Right atrium auricular region (tissue), 2 donors: ENCODE measurements around the gene IGFBP1. TPM values are rescaled to one million over a fixed set of nuclear protein-coding genes. Genes with fewer than 3 reads are reported as not detected.
"Not testable (repeated sequence)": the region's sequence is repeated elsewhere in the genome, so short reads cannot be mapped to it uniquely, and the experiment has no call there.

Experiments used
- DNase-seq: peaks from one replicate; pipeline ENCODE4 v3.0.0-alpha.2; 2019; ENCODE audit warnings: low spot score
- H3K27ac ChIP-seq, 2 donors: fragments of 200-600 bp; sonication (generic); 1 replicate in 1 of 2; 2 replicates in 1 of 2; pipeline ENCODE4 v1.5.1; 2016 to 2019
- H3K27me3 ChIP-seq, 2 donors: fragments of 200-600 bp; sonication (generic); one replicate each; pipeline versions ENCODE4 v1.5.1 to v1.6.0; 2017 to 2019
- H3K36me3 ChIP-seq: fragments of 200-600 bp; sonication (generic); one replicate; pipeline ENCODE4 v1.5.1; 2016
- H3K4me1 ChIP-seq, 2 donors: fragments of 200-600 bp; sonication (generic); one replicate each; pipeline versions ENCODE4 v1.5.1 to v1.6.0; 2017 to 2019
- H3K4me3 ChIP-seq, 2 donors: fragments of 200-600 bp; sonication (generic); 1 replicate in 1 of 2; 2 replicates in 1 of 2; pipeline ENCODE4 v1.5.1; 2017 to 2019; ENCODE audit warnings: mild to moderate bottlenecking in 1 of 2, moderate library complexity in 1 of 2
- H3K9me3 ChIP-seq, 2 donors: fragments of 200-600 bp; sonication (generic); one replicate each; pipeline ENCODE4 v1.5.1; 2019
- total RNA-seq, 2 donors: library from RNA; depleted of rRNA; stranded (reverse); fragments of >200 nt; gene quantifications; one replicate each; pipeline ENCODE4 v1.1.0, GENCODE V29; 2016
- TF ChIP-seq, protein P1 (sequence below), 2 donors: fragments of 200-600 bp; sonication (generic); IDR thresholded peaks; one replicate each; pipeline ENCODE4 v1.5.1; 2019; ENCODE audit warnings: antibody characterized with exemption in 2 of 2

The IGFBP1 gene
- total RNA-seq, 2 donors from 2014 or later = 1.6 TPM; not detected in 1

DNA sequence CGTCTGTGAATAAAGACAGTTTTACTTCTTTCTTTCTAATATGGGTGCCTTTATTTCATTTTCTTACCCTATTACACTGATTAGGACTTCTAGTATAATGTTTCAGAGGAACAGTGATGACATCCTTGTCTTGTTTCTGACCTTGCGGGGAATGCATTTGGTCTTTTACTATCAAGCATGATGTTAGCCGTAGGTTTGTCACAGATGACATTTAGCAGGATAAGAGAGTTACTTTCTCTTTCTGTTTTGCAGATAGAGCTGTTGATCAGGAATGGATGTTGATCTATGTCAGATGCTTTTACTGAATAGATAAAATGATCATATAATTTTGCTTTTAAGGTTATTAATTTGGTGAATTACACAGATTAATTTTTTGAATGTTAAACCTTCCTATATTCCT lies 39.4 kb downstream of the IGFBP1 start:
- TF ChIP-seq, protein P1, sequence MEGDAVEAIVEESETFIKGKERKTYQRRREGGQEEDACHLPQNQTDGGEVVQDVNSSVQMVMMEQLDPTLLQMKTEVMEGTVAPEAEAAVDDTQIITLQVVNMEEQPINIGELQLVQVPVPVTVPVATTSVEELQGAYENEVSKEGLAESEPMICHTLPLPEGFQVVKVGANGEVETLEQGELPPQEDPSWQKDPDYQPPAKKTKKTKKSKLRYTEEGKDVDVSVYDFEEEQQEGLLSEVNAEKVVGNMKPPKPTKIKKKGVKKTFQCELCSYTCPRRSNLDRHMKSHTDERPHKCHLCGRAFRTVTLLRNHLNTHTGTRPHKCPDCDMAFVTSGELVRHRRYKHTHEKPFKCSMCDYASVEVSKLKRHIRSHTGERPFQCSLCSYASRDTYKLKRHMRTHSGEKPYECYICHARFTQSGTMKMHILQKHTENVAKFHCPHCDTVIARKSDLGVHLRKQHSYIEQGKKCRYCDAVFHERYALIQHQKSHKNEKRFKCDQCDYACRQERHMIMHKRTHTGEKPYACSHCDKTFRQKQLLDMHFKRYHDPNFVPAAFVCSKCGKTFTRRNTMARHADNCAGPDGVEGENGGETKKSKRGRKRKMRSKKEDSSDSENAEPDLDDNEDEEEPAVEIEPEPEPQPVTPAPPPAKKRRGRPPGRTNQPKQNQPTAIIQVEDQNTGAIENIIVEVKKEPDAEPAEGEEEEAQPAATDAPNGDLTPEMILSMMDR (IDR thresholded peaks at IDR 0.05) = no peak
- H3K36me3 ChIP-seq = no peaks in the 10 kb centered on the region
- H3K27me3 ChIP-seq = no peaks in the 10 kb centered on the region
- H3K4me1 ChIP-seq = peaks cover 0 to 13% of the 10 kb centered on the region in 2 donors
- DNase-seq = no peak
- H3K27ac ChIP-seq = no peak overlapping the region
- no peaks in the 10 kb centered on the region for H3K9me3 ChIP-seq
- H3K4me3 ChIP-seq = no peak overlapping the region

DNA sequence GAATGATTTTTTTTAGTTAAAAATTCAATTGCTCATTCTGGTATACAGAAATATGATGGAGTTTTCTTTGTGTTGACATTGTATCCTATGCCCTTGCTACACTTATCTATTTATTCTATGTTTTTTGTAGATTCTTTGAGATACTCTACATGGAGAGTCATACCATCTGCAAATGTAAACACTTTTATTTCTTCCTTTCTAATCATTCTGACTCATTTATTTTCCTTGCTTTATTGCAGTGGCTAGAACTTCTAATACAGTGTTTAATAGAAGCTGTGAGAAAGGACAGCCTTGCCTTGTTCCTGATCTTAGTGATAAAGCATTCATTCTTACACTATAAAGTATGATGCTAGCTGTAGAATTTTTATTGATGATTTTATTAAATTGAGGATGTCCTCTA lies 42.7 kb downstream of the IGFBP1 start:
- TF ChIP-seq, protein P1 (IDR thresholded peaks at IDR 0.05) = no peak
- Histone ChIP-seq H3K27ac (no peak overlapping the region), H3K27me3 (no peaks in the 10 kb centered on the region), H3K9me3 (no peaks in the 10 kb centered on the region), H3K4me3 (no peak overlapping the region), H3K36me3 (no peaks in the 10 kb centered on the region), H3K4me1 (no peaks in the 10 kb centered on the region)
- DNase-seq = no peak

DNA sequence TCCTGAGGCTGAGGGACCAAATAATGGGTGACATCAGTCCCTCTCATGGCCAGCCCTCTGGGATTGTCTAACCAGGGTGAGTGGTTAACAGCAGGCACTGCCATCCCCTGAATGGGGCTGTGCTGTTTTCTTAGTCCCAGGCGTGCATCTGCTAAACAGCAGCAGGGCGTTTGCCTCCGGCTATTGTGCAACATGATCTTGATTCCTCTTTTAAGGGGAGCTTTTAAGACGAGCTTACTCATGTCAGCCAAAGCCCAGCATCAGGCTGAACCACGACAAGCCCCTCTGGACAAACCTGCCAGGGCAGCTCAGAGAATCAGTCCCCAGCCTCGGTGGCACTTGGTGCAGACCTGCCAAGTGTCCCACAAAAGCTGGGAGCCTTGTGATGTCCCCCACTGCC lies 49.0 kb downstream of the IGFBP1 start:
- H3K4me1 ChIP-seq = no peaks in the 10 kb centered on the region
- H3K27ac ChIP-seq = no peak overlapping the region
- no peaks in the 10 kb centered on the region for H3K27me3 ChIP-seq
- TF ChIP-seq, protein P1 (IDR thresholded peaks at IDR 0.05) = no peak
- no peaks in the 10 kb centered on the region for H3K9me3 ChIP-seq
- no peak overlapping the region for H3K4me3 ChIP-seq
- no peak for DNase-seq
- H3K36me3 ChIP-seq = no peaks in the 10 kb centered on the region

DNA sequence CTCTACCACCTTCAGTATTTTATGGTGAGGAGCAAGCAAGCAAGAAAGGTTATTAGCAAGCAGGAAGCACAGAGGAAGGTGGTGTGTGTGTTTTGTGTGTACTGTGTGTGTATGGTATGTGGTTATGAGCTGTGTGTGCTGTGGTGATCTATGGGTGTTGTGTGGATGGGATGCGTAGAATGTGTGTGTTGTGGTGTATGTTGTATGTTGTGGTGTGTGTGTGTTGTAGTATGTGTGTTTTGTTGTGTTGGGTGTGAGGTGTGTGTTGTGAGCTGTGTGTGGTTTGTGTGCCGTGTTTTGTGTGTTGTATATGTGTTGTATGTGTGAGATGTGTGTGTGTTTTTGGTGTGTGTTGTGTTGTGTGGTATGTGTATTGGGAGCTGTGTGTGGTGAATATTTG lies 49.6 kb downstream of the IGFBP1 start:
- H3K4me3 ChIP-seq = no peak overlapping the region
- TF ChIP-seq, protein P1 (IDR thresholded peaks at IDR 0.05) = no peak
- H3K36me3 ChIP-seq = no peaks in the 10 kb centered on the region
- no peak overlapping the region for H3K27ac ChIP-seq
- no peaks in the 10 kb centered on the region for H3K27me3 ChIP-seq
- H3K9me3 ChIP-seq = no peaks in the 10 kb centered on the region
- H3K4me1 ChIP-seq = no peaks in the 10 kb centered on the region
- no peak for DNase-seq

DNA sequence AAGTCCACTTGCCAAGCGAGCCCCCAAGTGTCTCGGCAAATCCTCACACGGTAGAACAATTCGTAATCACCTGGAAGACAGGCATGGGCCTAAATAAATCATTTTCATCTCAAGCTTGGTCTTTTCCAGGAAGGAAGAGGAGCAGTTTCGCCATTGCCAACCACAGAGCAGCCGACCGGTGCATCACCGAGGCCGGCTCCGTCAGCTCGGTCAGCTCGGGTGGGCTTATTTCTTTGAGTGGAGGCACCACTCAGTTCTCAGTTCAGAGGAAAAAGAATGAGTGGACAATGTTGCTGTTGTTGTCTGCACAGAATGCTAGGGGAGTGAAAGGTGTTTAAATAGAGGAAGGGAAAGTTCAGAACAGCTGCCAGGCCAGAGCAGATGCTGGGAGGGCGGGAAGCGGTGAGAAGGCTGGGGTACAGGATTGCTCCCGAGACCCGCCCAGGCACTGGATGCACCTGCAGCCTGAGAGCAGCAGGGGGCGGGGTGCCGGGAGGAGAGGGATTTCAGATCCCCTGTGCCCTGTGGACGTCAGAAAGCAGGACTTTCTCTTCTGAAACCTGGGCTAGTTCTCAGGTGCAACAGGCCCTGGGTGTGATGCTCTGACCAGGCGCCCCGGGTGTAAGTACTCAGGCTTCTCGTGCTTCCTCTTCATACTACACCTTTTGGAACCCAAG lies 50.5 kb downstream of the IGFBP1 start:
- no peak overlapping the region for H3K27ac ChIP-seq
- no peaks in the 10 kb centered on the region for H3K36me3 ChIP-seq
- TF ChIP-seq, protein P1 (IDR thresholded peaks at IDR 0.05) = no peak
- DNase-seq = no peak
- no peaks in the 10 kb centered on the region for H3K9me3 ChIP-seq
- H3K4me1 ChIP-seq = no peaks in the 10 kb centered on the region
- H3K4me3 ChIP-seq = no peak overlapping the region
- H3K27me3 ChIP-seq = no peaks in the 10 kb centered on the region

DNA sequence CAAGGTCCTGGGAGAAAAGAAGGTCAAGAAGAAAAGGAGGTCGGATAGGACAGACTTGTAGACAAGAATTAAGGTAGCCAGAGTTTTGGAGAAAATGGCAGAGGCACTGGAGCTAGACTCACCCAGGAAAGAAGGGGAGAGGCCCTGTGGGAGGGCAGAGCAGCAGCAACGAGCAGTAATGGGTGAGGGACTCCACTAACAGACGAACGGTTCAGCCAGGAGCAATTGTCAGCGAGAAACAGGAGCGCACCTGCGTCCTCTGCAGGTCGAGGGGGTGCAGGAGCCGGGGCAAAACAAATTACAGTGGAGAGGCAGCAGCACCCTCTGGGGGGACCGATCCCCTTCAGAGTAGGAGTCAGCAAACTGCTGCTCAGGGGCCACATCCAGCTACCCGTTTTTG lies 51.3 kb downstream of the IGFBP1 start:
- no peak for DNase-seq
- H3K4me1 ChIP-seq = no peaks in the 10 kb centered on the region
- no peak overlapping the region for H3K4me3 ChIP-seq
- H3K27ac ChIP-seq = no peak overlapping the region
- H3K27me3 ChIP-seq = no peaks in the 10 kb centered on the region
- no peaks in the 10 kb centered on the region for H3K9me3 ChIP-seq
- no peaks in the 10 kb centered on the region for H3K36me3 ChIP-seq
- TF ChIP-seq, protein P1 (IDR thresholded peaks at IDR 0.05) = no peak

DNA sequence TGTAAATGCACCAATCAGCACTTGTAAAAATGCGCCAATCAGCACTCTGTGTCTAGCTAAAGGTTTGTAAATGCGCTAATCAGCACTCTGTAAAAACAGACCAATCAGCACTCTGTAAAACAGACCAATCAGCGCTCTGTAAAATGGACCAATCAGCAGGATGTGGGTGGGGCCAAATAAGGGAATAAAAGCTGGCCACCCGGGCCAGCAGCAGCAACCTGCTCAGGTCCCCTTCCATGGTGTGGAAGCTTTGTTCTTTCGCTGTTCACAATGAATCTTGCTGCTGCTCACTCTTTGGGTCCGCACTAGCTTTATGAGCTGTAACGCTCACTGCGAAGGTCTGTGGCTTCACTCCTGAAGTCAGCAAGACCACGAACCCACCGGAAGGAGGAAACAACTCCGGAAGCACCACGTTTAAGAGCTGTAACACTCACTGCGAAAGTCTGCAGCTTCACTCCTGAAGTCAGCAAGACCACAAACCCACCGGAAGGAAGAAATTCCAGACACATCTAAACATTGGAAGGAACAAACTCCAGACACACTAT lies 52.0 kb downstream of the IGFBP1 start:
- not testable (repeated sequence) for H3K36me3 ChIP-seq, H3K27ac ChIP-seq, DNase-seq, H3K9me3 ChIP-seq, H3K27me3 ChIP-seq, H3K4me1 ChIP-seq, H3K4me3 ChIP-seq
